GM18498 (cell line): Measurements from ENCODE around the gene MS4A6E.
A peak's percentile ranks its signal among the peaks of the same experiment; 100 is the strongest.
"Not testable (repeated sequence)": the region's sequence is repeated elsewhere in the genome, so short reads cannot be mapped to it uniquely, and the experiment has no call there.

Experiments
- ATAC-seq: cut with Tn5 transposase; IDR thresholded peaks from one replicate; pipeline ENCODE4 v1.9.1; 2021; ENCODE audit warnings: mild to moderate bottlenecking, moderate library complexity; ENCODE audit not compliant: unreplicated experiment

The MS4A6E gene

GRCh38 chr11:60326955-60327354 is at the start of gene MS4A6E:
Gene MS4A6E (plus strand): TSS chr11:60327255. CDS start chr11:60334896, 7,641 bp downstream.
- ATAC-seq = no peak

GRCh38 chr11:60280412-60280811 is 46.6 kb upstream of the MS4A6E start, which contains the start of gene MS4A4A:
Gene MS4A4A (plus strand): TSS chr11:60280666. CDS start chr11:60280676, 10 bp downstream.
- no peak for ATAC-seq

GRCh38 chr11:60281485-60281884 is 45.6 kb upstream of the MS4A6E start:
- no peak for ATAC-seq

GRCh38 chr11:60282286-60282685 is 44.8 kb upstream of the MS4A6E start:
- ATAC-seq = no peak

GRCh38 chr11:60285411-60286126 is 41.5 kb upstream of the MS4A6E start:
- not testable (repeated sequence) for ATAC-seq

- no peak for ATAC-seq
Measured at GRCh38 chr11:60288531-60288930, 38.5 kb upstream of the MS4A6E start.

GRCh38 chr11:60292145-60292544 is 34.9 kb upstream of the MS4A6E start:
- no peak for ATAC-seq

GRCh38 chr11:60301178-60301577 is 25.9 kb upstream of the MS4A6E start:
- ATAC-seq = no peak

- ATAC-seq = not testable (repeated sequence)
Measured at GRCh38 chr11:60301884-60302283, 25.2 kb upstream of the MS4A6E start.

GRCh38 chr11:60303661-60304060 is 23.4 kb upstream of the MS4A6E start:
- ATAC-seq = no peak

GRCh38 chr11:60305906-60306619 is 21.0 kb upstream of the MS4A6E start:
- ATAC-seq = no peak

- ATAC-seq = no peak
Measured at GRCh38 chr11:60307507-60308195, 19.4 kb upstream of the MS4A6E start.

GRCh38 chr11:60310407-60310998 is 16.6 kb upstream of the MS4A6E start:
- ATAC-seq = peak; percentile 80

- ATAC-seq = no peak
Measured at GRCh38 chr11:60314635-60315321, 12.3 kb upstream of the MS4A6E start.

GRCh38 chr11:60315871-60316270 is 11.2 kb upstream of the MS4A6E start:
- ATAC-seq = no peak

GRCh38 chr11:60316317-60316716 is 10.7 kb upstream of the MS4A6E start:
- peak; percentile 58 for ATAC-seq

- ATAC-seq = no peak
Measured at GRCh38 chr11:60318726-60319125, 8.3 kb upstream of the MS4A6E start.

GRCh38 chr11:60321051-60321450 is 6.0 kb upstream of the MS4A6E start:
- ATAC-seq = no peak

GRCh38 chr11:60328460-60328859 is 1.4 kb downstream of the MS4A6E start:
- ATAC-seq = no peak

GRCh38 chr11:60332846-60333245 is 5.8 kb downstream of the MS4A6E start:
- ATAC-seq = no peak
